HepG2 (cell line): ENCODE measurements around the gene SLC13A1. TPM values are rescaled to one million over a fixed set of nuclear protein-coding genes. Genes with fewer than 3 reads are reported as not detected.

ENCODE experiments used
- ATAC-seq: fragments of 200-7000 bp; cut with Tn5 transposase; 3 replicates; pipeline ENCODE4 v1.9.1; 2020; ENCODE audit warnings: mild to moderate bottlenecking, moderate library complexity
- Bru-seq: library from RNA; stranded (reverse); fragments of 400-500 nt; gene quantifications from one replicate; lab custom pipeline; 2021; lab: Mats Ljungman, UMichigan
- BruChase-seq, 2 experiments: library from RNA; stranded (reverse); fragments of 400-500 nt; gene quantifications; one replicate each; lab custom pipeline; 2021; lab: Mats Ljungman, UMichigan
- BruUV-seq: library from RNA; stranded (reverse); fragments of 400-500 nt; replicated peaks from 2 replicates; lab custom pipeline; 2021; lab: Mats Ljungman, UMichigan
- CTCF ChIA-PET: fragments of 300-600 bp; formaldehyde crosslinking; extraction: SDS; loops from one replicate; lab custom pipeline; 2021; ENCODE audit warnings: low total read pairs, inconsistent platforms, low intra/inter-chr PET ratio; lab: Yijun Ruan, JAX
- POLR2A ChIA-PET: fragments of 350-600 bp; sonication (Branson Sonifier 250); formaldehyde crosslinking; loops from one replicate; lab custom pipeline; 2020; ENCODE audit warnings: antibody characterized with exemption, inconsistent platforms; lab: Yijun Ruan, JAX
- DNase-seq: peaks from one replicate; pipeline ENCODE4 v3.0.0-alpha.2; 2015; ENCODE audit warnings: low spot score
- FAIRE-seq: peaks from 3 replicates; lab custom pipeline; 2011; peaks lifted over from hg19 to GRCh38; lab: Jason Lieb, UNC
- H2AFZ ChIP-seq: one replicate; pipeline ENCODE4 v1.6.1; 2011; ENCODE audit warnings: low read length, inconsistent platforms
- H3K27ac ChIP-seq: fragments of 300-600 bp; 3 replicates; pipeline ENCODE4 v1.8.0; 2011; ENCODE audit warnings: mixed run types, mild to moderate bottlenecking, mixed read lengths, low read length, inconsistent platforms; ENCODE audit not compliant: insufficient read depth; ENCODE audit errors: extremely low read length
- H3K27me3 ChIP-seq, 2 experiments: fragments of 200-600 bp in 1 of 2; 2 replicates in 1 of 2; 3 replicates in 1 of 2; pipeline versions ENCODE4 v1.6.0 to v1.8.0; 2011; ENCODE audit warnings: low read length in 2 of 2, mild to moderate bottlenecking in 2 of 2, moderate library complexity in 2 of 2, inconsistent platforms in 1 of 2; ENCODE audit not compliant: insufficient read depth in 2 of 2, control insufficient read depth in 1 of 2
- H3K36me3 ChIP-seq, 2 experiments: fragments of 200-600 bp in 1 of 2; replicated peaks in 1 of 2; 2 replicates in 1 of 2; 3 replicates in 1 of 2; pipeline versions ENCODE4 v1.5.1 to v1.8.0; 2011; ENCODE audit warnings: low read length in 2 of 2, inconsistent platforms in 1 of 2; ENCODE audit not compliant: insufficient read depth in 2 of 2, control insufficient read depth in 1 of 2
- H3K4me1 ChIP-seq: 2 replicates; pipeline ENCODE4 v1.5.1; 2012; ENCODE audit warnings: low read length, inconsistent platforms; ENCODE audit not compliant: insufficient read depth
- H3K4me2 ChIP-seq: 2 replicates; pipeline ENCODE4 v1.6.0; 2011; ENCODE audit warnings: low read depth, low read length, inconsistent platforms
- H3K4me3 ChIP-seq, 3 experiments: fragments of 200-600 bp in 1 of 3; sonication (generic), shearing (Covaris generic) in 1 of 3; replicated peaks in 1 of 3; 2 replicates each; pipeline ENCODE4 v1.5.1; 2011 to 2016; ENCODE audit warnings: low read length in 3 of 3, inconsistent platforms in 2 of 3, low read depth in 2 of 3, mild to moderate bottlenecking in 2 of 3, control low read depth in 1 of 3, mixed read lengths in 1 of 3; ENCODE audit not compliant: insufficient read depth in 1 of 3
- H3K79me2 ChIP-seq: one replicate; pipeline ENCODE4 v1.6.1; 2011; ENCODE audit warnings: low read length, inconsistent platforms; ENCODE audit not compliant: insufficient read depth
- H3K9ac ChIP-seq: 2 replicates; pipeline ENCODE4 v1.6.0; 2011; ENCODE audit warnings: mild to moderate bottlenecking, low read depth, low read length, inconsistent platforms; ENCODE audit not compliant: insufficient read depth
- H3K9me3 ChIP-seq: 2 replicates; pipeline ENCODE4 v1.5.1; 2012; ENCODE audit warnings: mild to moderate bottlenecking, low read length
- H4K20me1 ChIP-seq: 2 replicates; pipeline ENCODE4 v1.6.0; 2011; ENCODE audit warnings: inconsistent platforms, mild to moderate bottlenecking, low read length, moderate library complexity; ENCODE audit not compliant: insufficient read depth
- BRCA1 ChIP-seq: sonication (generic); formaldehyde crosslinking; IDR thresholded peaks from 2 replicates; pipeline ENCODE4 v1.4.0; 2020; ENCODE audit warnings: missing genetic modification reagents
- EHMT2 ChIP-seq: fragments of 200-600 bp; sonication (generic); IDR thresholded peaks from 2 replicates; pipeline ENCODE4 v1.7.0; 2017; ENCODE audit warnings: antibody characterized with exemption, low read depth, low read length, borderline replicate concordance
- FOXK2 ChIP-seq: fragments of 450-650 bp; IDR thresholded peaks from 2 replicates; pipeline ENCODE4 v1.6.1; 2016
- HDAC6 ChIP-seq: fragments of 200-600 bp; sonication (generic); IDR thresholded peaks from 2 replicates; pipeline ENCODE4 v1.7.0; 2017; ENCODE audit warnings: mild to moderate bottlenecking, antibody characterized with exemption, low read length, low read depth
- HIVEP1 ChIP-seq: sonication (generic); formaldehyde crosslinking; IDR thresholded peaks from 2 replicates; pipeline ENCODE4 v1.4.0; 2020; ENCODE audit warnings: mild to moderate bottlenecking, missing genetic modification reagents
- RARA ChIP-seq: IDR thresholded peaks from 2 replicates; pipeline ENCODE4 v1.6.1; 2016; ENCODE audit warnings: missing genetic modification reagents, missing compliant biosample characterization
- THYN1 ChIP-seq: sonication (generic); formaldehyde crosslinking; IDR thresholded peaks from 2 replicates; pipeline ENCODE4 v1.8.1; 2023; ENCODE audit warnings: low read depth, mild to moderate bottlenecking, moderate library complexity, missing genetic modification reagents, borderline replicate concordance
- ZNF557 ChIP-seq: sonication (generic); formaldehyde crosslinking; IDR thresholded peaks from 2 replicates; pipeline ENCODE4 v1.4.0; 2020; ENCODE audit warnings: missing genetic modification reagents
- ZNF879 ChIP-seq: sonication (generic); formaldehyde crosslinking; IDR thresholded peaks from 2 replicates; pipeline ENCODE4 v1.8.1; 2023; ENCODE audit warnings: missing genetic modification reagents
- ZSCAN9 ChIP-seq: IDR thresholded peaks from 2 replicates; pipeline ENCODE4 v1.6.1; 2016; ENCODE audit warnings: borderline replicate concordance
- WGBS: methylation state at CpG from one replicate; pipeline ENCODE4 v1.1.6; 2017; ENCODE audit warnings: low lambda C conversion rate; 5-methylcytosine and 5-hydroxymethylcytosine counted together
- in situ Hi-C: cut with HindIII; loops from 2 replicates; pipeline ENCODE4 v1.10.0; 2017; ENCODE audit warnings: low pct_unique_long_range_greater_than_20kb; ENCODE audit not compliant: extremely low pct_ligation_motif_present
- intact Hi-C: fragments of 100-400 bp; cut with micrococcal nuclease; formaldehyde crosslinking; loops from one replicate; pipeline ENCODE4 v1.10.0; 2022; ENCODE audit not compliant: unreplicated experiment
- long read RNA-seq, 2 experiments: library from RNA in 1 of 2; library from polyadenylated mRNA in 1 of 2; stranded (forward) in 1 of 2; unstranded in 1 of 2; transcript quantifications; one replicate each; pipeline ENCODE4 v2.0.0, GENCODE V29; 2019 to 2022
- polyA minus RNA-seq, 3 experiments: library from RNA; depleted of rRNA, polyadenylated mRNA; stranded (reverse); fragments of >200 nt; gene quantifications; 2 replicates each; pipeline ENCODE4 v1.2.3, GENCODE V29; 2011; ENCODE audit warnings: low replicate concordance in 1 of 3
- polyA plus RNA-seq, 8 experiments: library from polyadenylated mRNA; depleted of rRNA in 3 of 8; stranded (reverse) in 7 of 8; unstranded in 1 of 8; fragments of >200 nt; fragmentation: Illumina TruSeq in 4 of 8; extraction: Trizol in 4 of 8; gene quantifications; 2 replicates each; pipeline versions ENCODE4 v1.2.1 to v1.2.3, GENCODE V29; 2011 to 2016; ENCODE audit warnings: low read depth in 4 of 8, missing spikeins in 1 of 8, mixed read lengths in 1 of 8; ENCODE audit not compliant: insufficient read depth in 1 of 8
- total RNA-seq, 5 experiments: library from RNA; depleted of rRNA; stranded (reverse); fragments of >200 nt; fragmentation: Illumina TruSeq; extraction: Trizol; gene quantifications; 2 replicates each; pipeline ENCODE4 v1.2.3, GENCODE V29; 2016; ENCODE audit warnings: low read depth in 1 of 5
- TF ChIP-seq, protein P1 (sequence below): sonication (generic); formaldehyde crosslinking; IDR thresholded peaks from 2 replicates; pipeline ENCODE4 v1.4.0; 2020; ENCODE audit warnings: missing genetic modification reagents
- TF ChIP-seq, protein P2 (sequence below): sonication (generic); formaldehyde crosslinking; IDR thresholded peaks from 2 replicates; pipeline ENCODE4 v1.5.0; 2020; ENCODE audit warnings: mild to moderate bottlenecking, missing genetic modification reagents

The SLC13A1 gene, protein sequence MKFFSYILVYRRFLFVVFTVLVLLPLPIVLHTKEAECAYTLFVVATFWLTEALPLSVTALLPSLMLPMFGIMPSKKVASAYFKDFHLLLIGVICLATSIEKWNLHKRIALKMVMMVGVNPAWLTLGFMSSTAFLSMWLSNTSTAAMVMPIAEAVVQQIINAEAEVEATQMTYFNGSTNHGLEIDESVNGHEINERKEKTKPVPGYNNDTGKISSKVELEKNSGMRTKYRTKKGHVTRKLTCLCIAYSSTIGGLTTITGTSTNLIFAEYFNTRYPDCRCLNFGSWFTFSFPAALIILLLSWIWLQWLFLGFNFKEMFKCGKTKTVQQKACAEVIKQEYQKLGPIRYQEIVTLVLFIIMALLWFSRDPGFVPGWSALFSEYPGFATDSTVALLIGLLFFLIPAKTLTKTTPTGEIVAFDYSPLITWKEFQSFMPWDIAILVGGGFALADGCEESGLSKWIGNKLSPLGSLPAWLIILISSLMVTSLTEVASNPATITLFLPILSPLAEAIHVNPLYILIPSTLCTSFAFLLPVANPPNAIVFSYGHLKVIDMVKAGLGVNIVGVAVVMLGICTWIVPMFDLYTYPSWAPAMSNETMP
- total RNA-seq (2016; rRNA removed; fragmentation: Illumina TruSeq; extraction: Trizol) = not detected in 2 replicates
- total RNA-seq (2016; cell fraction: cytosol; rRNA removed; fragmentation: Illumina TruSeq; extraction: Trizol; ENCODE audit: low read depth) = not detected in 2 replicates
- not detected in 2 replicates for total RNA-seq (2016; cell fraction: insoluble cytoplasmic fraction; rRNA removed; fragmentation: Illumina TruSeq; extraction: Trizol)
- total RNA-seq (2016; cell fraction: membrane; rRNA removed; fragmentation: Illumina TruSeq; extraction: Trizol) = not detected in 2 replicates
- total RNA-seq (2016; cell fraction: nucleus; rRNA removed; fragmentation: Illumina TruSeq; extraction: Trizol) = not detected in 2 replicates
- polyA plus RNA-seq (2011; rRNA removed) = not detected in 2 replicates
- polyA plus RNA-seq (2011; cell fraction: cytosol; rRNA removed) = not detected in 2 replicates
- not detected in 2 replicates for polyA plus RNA-seq (2011; cell fraction: nucleus; rRNA removed)
- not detected in 2 replicates for polyA plus RNA-seq (2012)
- polyA plus RNA-seq (2016; cell fraction: cytosol; fragmentation: Illumina TruSeq; extraction: Trizol; ENCODE audit: low read depth) = not detected in 2 replicates
- not detected in 2 replicates for polyA plus RNA-seq (2016; cell fraction: insoluble cytoplasmic fraction; fragmentation: Illumina TruSeq; extraction: Trizol; ENCODE audit: low read depth)
- not detected in 2 replicates for polyA plus RNA-seq (2016; cell fraction: membrane; fragmentation: Illumina TruSeq; extraction: Trizol; ENCODE audit: low read depth)
- not detected in 2 replicates for polyA plus RNA-seq (2016; cell fraction: nucleus; fragmentation: Illumina TruSeq; extraction: Trizol; ENCODE audit: insufficient read depth, low read depth)
- not detected in 2 replicates for polyA minus RNA-seq (2011; rRNA and poly(A)+ RNA removed; ENCODE audit: low replicate concordance)
- not detected in 2 replicates for polyA minus RNA-seq (2011; cell fraction: cytosol; rRNA and poly(A)+ RNA removed)
- polyA minus RNA-seq (2011; cell fraction: nucleus; rRNA and poly(A)+ RNA removed) = not detected in 2 replicates
- not detected for Bru-seq, nascent RNA
- BruChase-seq, experiment 1, labeled RNA remaining after a 6-hour chase = not detected
- BruChase-seq, experiment 2, labeled RNA remaining after a 2-hour chase = not detected
- long read RNA-seq, experiment 1 = 0 reads
- long read RNA-seq, experiment 2 = 0 reads

DNA sequence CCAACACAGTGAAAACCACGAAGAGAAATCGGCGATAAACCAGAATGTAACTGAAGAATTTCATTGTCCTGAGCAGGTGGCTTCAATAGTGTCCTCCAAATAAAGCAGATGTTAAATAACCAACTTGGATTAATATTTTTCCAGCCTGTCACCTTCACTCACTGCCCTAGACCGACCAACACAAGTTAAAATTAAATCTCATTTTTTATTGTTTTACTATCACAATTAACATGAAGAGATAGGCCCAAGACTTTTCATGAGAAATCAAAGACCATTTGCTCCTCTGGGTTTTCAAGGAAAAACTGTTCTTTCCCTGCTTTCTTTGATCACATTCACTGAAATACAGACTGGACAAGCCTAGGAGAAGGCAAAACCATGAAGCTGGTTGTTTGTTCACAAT is at the start of gene SLC13A1:
Gene SLC13A1 (minus strand): TSS at position 87 of the 400 bp plus-strand sequence. CDS start 23 bp downstream, at position 64.
- Histone ChIP-seq H3K4me2 (no peak within 1 kb of the TSS), H3K27me3 (no peaks in the 10 kb centered on the region), H3K27ac (no peak within 1 kb of the TSS), H3K9me3 (no peaks in the 10 kb centered on the region), H3K4me3 (no peak within 1 kb of the TSS), H3K36me3 (no peaks in the 10 kb centered on the region), H3K9ac (no peak within 1 kb of the TSS), H3K4me1 (no peaks in the 10 kb centered on the region), H3K79me2 (no peaks in the 10 kb centered on the region), H4K20me1 (no peaks in the 10 kb centered on the region), H2AFZ (no peak within 1 kb of the TSS)
- ATAC-seq (no peak), DNase-seq (no peak), FAIRE-seq (no peak)
- intact Hi-C loops (no loop called here), in situ Hi-C loops (no loop called here)
- ChIA-PET CTCF (no interaction called here), POLR2A (no interaction called here)
- WGBS = 0% methylated on average over 4 of the region's 4 CpGs
- no TSS peak for BruUV-seq
- no peak for TF ChIP-seq ZSCAN9 (CRISPR knock-in tag)
- TF ChIP-seq, protein P1, sequence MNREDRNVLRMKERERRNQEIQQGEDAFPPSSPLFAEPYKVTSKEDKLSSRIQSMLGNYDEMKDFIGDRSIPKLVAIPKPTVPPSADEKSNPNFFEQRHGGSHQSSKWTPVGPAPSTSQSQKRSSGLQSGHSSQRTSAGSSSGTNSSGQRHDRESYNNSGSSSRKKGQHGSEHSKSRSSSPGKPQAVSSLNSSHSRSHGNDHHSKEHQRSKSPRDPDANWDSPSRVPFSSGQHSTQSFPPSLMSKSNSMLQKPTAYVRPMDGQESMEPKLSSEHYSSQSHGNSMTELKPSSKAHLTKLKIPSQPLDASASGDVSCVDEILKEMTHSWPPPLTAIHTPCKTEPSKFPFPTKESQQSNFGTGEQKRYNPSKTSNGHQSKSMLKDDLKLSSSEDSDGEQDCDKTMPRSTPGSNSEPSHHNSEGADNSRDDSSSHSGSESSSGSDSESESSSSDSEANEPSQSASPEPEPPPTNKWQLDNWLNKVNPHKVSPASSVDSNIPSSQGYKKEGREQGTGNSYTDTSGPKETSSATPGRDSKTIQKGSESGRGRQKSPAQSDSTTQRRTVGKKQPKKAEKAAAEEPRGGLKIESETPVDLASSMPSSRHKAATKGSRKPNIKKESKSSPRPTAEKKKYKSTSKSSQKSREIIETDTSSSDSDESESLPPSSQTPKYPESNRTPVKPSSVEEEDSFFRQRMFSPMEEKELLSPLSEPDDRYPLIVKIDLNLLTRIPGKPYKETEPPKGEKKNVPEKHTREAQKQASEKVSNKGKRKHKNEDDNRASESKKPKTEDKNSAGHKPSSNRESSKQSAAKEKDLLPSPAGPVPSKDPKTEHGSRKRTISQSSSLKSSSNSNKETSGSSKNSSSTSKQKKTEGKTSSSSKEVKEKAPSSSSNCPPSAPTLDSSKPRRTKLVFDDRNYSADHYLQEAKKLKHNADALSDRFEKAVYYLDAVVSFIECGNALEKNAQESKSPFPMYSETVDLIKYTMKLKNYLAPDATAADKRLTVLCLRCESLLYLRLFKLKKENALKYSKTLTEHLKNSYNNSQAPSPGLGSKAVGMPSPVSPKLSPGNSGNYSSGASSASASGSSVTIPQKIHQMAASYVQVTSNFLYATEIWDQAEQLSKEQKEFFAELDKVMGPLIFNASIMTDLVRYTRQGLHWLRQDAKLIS (CRISPR knock-in tag) = no peak
- TF ChIP-seq, protein P2, sequence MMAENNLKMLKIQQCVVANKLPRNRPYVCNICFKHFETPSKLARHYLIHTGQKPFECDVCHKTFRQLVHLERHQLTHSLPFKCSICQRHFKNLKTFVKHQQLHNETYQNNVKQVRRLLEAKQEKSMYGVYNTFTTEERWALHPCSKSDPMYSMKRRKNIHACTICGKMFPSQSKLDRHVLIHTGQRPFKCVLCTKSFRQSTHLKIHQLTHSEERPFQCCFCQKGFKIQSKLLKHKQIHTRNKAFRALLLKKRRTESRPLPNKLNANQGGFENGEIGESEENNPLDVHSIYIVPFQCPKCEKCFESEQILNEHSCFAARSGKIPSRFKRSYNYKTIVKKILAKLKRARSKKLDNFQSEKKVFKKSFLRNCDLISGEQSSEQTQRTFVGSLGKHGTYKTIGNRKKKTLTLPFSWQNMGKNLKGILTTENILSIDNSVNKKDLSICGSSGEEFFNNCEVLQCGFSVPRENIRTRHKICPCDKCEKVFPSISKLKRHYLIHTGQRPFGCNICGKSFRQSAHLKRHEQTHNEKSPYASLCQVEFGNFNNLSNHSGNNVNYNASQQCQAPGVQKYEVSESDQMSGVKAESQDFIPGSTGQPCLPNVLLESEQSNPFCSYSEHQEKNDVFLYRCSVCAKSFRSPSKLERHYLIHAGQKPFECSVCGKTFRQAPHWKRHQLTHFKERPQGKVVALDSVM (CRISPR knock-in tag) = no peak
- no peak for TF ChIP-seq HIVEP1
- TF ChIP-seq EHMT2 = no peak
- TF ChIP-seq BRCA1 (CRISPR knock-in tag) = no peak
- TF ChIP-seq RARA (CRISPR knock-in tag) = no peak
- TF ChIP-seq THYN1 (CRISPR knock-in tag) = no peak
- no peak for TF ChIP-seq HDAC6
- no peak for TF ChIP-seq ZNF557
- no peak for TF ChIP-seq ZNF879 (CRISPR knock-in tag)
- no peak for TF ChIP-seq FOXK2
